GM12878 (cell line): Measurements from ENCODE around the gene RAPGEF1. TPM values are rescaled to one million over a fixed set of nuclear protein-coding genes. Genes with fewer than 3 reads are reported as not detected.
A peak's percentile ranks its signal among the peaks of the same experiment; 100 is the strongest.

ENCODE experiments used
- ATAC-seq: fragments of 200-7000 bp; cut with Tn5 transposase; 3 replicates; pipeline ENCODE4 v1.9.1; 2020; ENCODE audit warnings: mild to moderate bottlenecking, moderate library complexity
- BruUV-seq: library from RNA; stranded (reverse); fragments of 400-500 nt; replicated peaks from 2 replicates; lab custom pipeline; 2021; lab: Mats Ljungman, UMichigan
- CTCF ChIA-PET: fragments of 300-600 bp; sonication (Branson Sonifier 250); formaldehyde crosslinking; extraction: SDS; loops from one replicate; lab custom pipeline; 2021; ENCODE audit warnings: inconsistent platforms; lab: Yijun Ruan, JAX
- POLR2A ChIA-PET: fragments of 350-600 bp; formaldehyde crosslinking; extraction: SDS; loops from one replicate; lab custom pipeline; 2021; ENCODE audit warnings: inconsistent platforms; lab: Charles Lee
- RAD21 ChIA-PET: fragments of 300-600 bp; sonication (Branson Sonifier 250); formaldehyde crosslinking; loops from one replicate; lab custom pipeline; 2023; ENCODE audit warnings: antibody characterized with exemption; ENCODE audit not compliant: unreplicated experiment; lab: Charles Lee
- SMC1A ChIA-PET: fragments of 300-600 bp; sonication (Branson Sonifier 250); formaldehyde crosslinking; loops from one replicate; lab custom pipeline; 2023; ENCODE audit not compliant: unreplicated experiment, uncharacterized antibody; lab: Charles Lee
- DNase-seq: peaks from one replicate; pipeline ENCODE4 v3.0.0-alpha.2; 2011; ENCODE audit warnings: low read depth, low spot score
- FAIRE-seq: peaks from 3 replicates; lab custom pipeline; 2011; peaks lifted over from hg19 to GRCh38; lab: Jason Lieb, UNC
- H2AFZ ChIP-seq: 2 replicates; pipeline ENCODE4 v1.6.0; 2011; ENCODE audit warnings: low read depth, low read length, control low read depth; ENCODE audit not compliant: control insufficient read depth
- H3K27ac ChIP-seq: 2 replicates; pipeline ENCODE4 v1.5.1; 2011; ENCODE audit warnings: control low read depth; ENCODE audit not compliant: control insufficient read depth, insufficient read depth
- H3K27me3 ChIP-seq, 2 experiments: replicated peaks in 1 of 2; 2 replicates each; pipeline versions ENCODE4 v1.6.0 to v1.6.1; 2011; ENCODE audit warnings: low read length in 1 of 2; ENCODE audit not compliant: control insufficient read depth in 2 of 2, insufficient read depth in 2 of 2
- H3K36me3 ChIP-seq, 2 experiments: 2 replicates each; pipeline ENCODE4 v1.5.1; 2011; ENCODE audit warnings: low read length in 1 of 2; ENCODE audit not compliant: control insufficient read depth in 2 of 2, insufficient read depth in 2 of 2
- H3K4me1 ChIP-seq: 2 replicates; pipeline ENCODE4 v1.6.1; 2011; ENCODE audit warnings: mild to moderate bottlenecking, low read length, moderate library complexity, mixed read lengths; ENCODE audit not compliant: control insufficient read depth, insufficient read depth
- H3K4me2 ChIP-seq: 2 replicates; pipeline ENCODE4 v1.6.0; 2011; ENCODE audit warnings: control low read depth; ENCODE audit not compliant: control insufficient read depth, insufficient read depth
- H3K4me3 ChIP-seq: fragments of 200-600 bp; sonication (generic); 2 replicates; pipeline ENCODE4 v1.5.1; 2016
- H3K79me2 ChIP-seq: 2 replicates; pipeline ENCODE4 v1.6.0; 2011; ENCODE audit warnings: low read length; ENCODE audit not compliant: control insufficient read depth, insufficient read depth
- H3K9ac ChIP-seq: 2 replicates; pipeline ENCODE4 v1.8.0; 2011; ENCODE audit warnings: low read length, control low read depth, mixed read lengths; ENCODE audit not compliant: control insufficient read depth, insufficient read depth
- H3K9me3 ChIP-seq: replicated peaks from 3 replicates; pipeline ENCODE4 v1.5.1; 2011; ENCODE audit warnings: mild to moderate bottlenecking, low read length; ENCODE audit not compliant: control insufficient read depth, insufficient read depth
- H4K20me1 ChIP-seq: 2 replicates; pipeline ENCODE4 v1.6.0; 2011; ENCODE audit not compliant: control insufficient read depth, insufficient read depth
- ATF2 ChIP-seq: IDR thresholded peaks from 2 replicates; pipeline ENCODE4 v1.6.1; 2012; ENCODE audit warnings: low read length, inconsistent platforms
- ATF7 ChIP-seq: fragments of 450-650 bp; IDR thresholded peaks from 2 replicates; pipeline ENCODE4 v1.6.1; 2016; ENCODE audit warnings: low read depth, mild to moderate bottlenecking
- HDGF ChIP-seq: fragments of 450-650 bp; IDR thresholded peaks from 2 replicates; pipeline ENCODE4 v1.6.1; 2016; ENCODE audit warnings: antibody characterized with exemption
- IKZF1 ChIP-seq: fragments of 450-650 bp; conservative IDR thresholded peaks from 2 replicates; pipeline ENCODE4 v1.6.1; 2017; ENCODE audit warnings: antibody characterized with exemption, mild to moderate bottlenecking
- IKZF2 ChIP-seq, 2 experiments: fragments of 450-650 bp; IDR thresholded peaks; 2 replicates each; pipeline ENCODE4 v1.6.1; 2017; ENCODE audit warnings: mild to moderate bottlenecking in 2 of 2, moderate library complexity in 2 of 2
- MLLT1 ChIP-seq: fragments of 450-650 bp; IDR thresholded peaks from 2 replicates; pipeline ENCODE4 v1.6.1; 2016; ENCODE audit warnings: mild to moderate bottlenecking
- NBN ChIP-seq: fragments of 450-650 bp; IDR thresholded peaks from 2 replicates; pipeline ENCODE4 v1.6.1; 2016
- PML ChIP-seq: IDR thresholded peaks from 2 replicates; pipeline ENCODE4 v1.6.1; 2012; ENCODE audit warnings: low read length, inconsistent platforms
- POLR2A ChIP-seq: IDR thresholded peaks from 2 replicates; pipeline ENCODE4 v1.6.1; 2011; ENCODE audit warnings: low read depth, mild to moderate bottlenecking, low read length
- PRDM15 ChIP-seq: fragments of 450-650 bp; formaldehyde crosslinking; IDR thresholded peaks from 2 replicates; pipeline ENCODE4 v1.4.0; 2020; ENCODE audit warnings: mild to moderate bottlenecking, moderate library complexity
- RFX5 ChIP-seq: IDR thresholded peaks from 2 replicates; pipeline ENCODE4 v1.6.1; 2011; ENCODE audit warnings: low read depth, low read length, improper control_type of control experiment
- SMAD5 ChIP-seq: IDR thresholded peaks from 2 replicates; pipeline ENCODE4 v1.6.1; 2016; ENCODE audit warnings: antibody characterized with exemption, low read depth
- SMARCA5 ChIP-seq: fragments of 450-650 bp; IDR thresholded peaks from 2 replicates; pipeline ENCODE4 v1.6.1; 2017; ENCODE audit warnings: mild to moderate bottlenecking
- TBL1XR1 ChIP-seq: IDR thresholded peaks from 2 replicates; pipeline ENCODE4 v1.6.1; 2012; ENCODE audit warnings: low read depth, low read length, improper control_type of control experiment
- WGBS: methylation state at CpG from one replicate; pipeline ENCODE4 v1.1.6; 2016; ENCODE audit warnings: low lambda C conversion rate; ENCODE audit not compliant: insufficient replicate concordance, insufficient coverage; ENCODE audit errors: missing lambda C conversion rate; 5-methylcytosine and 5-hydroxymethylcytosine counted together
- in situ Hi-C: fragments of 300-500 bp; cut with MboI; formaldehyde crosslinking; loops from 9 replicates; pipeline ENCODE4 v1.14.3; 2018; ENCODE audit warnings: mixed read lengths
- intact Hi-C: fragments of 100-400 bp; cut with micrococcal nuclease; formaldehyde crosslinking; loops from one replicate; pipeline ENCODE4 v1.14.2; 2022; ENCODE audit not compliant: unreplicated experiment
- polyA plus RNA-seq, 11 experiments: library from polyadenylated mRNA; depleted of rRNA in 4 of 11; unstranded in 6 of 11; stranded (reverse) in 5 of 11; fragments of >200 nt; fragmentation: Nextera tagmentation in 4 of 11; fragmentation: Illumina TruSeq in 1 of 11; extraction: Ambion mirVana in 4 of 11; extraction: Trizol in 1 of 11; gene quantifications; 1 replicate in 1 of 11; 2 replicates in 10 of 11; pipeline versions ENCODE4 v1.2.1 to v1.2.3, GENCODE V29; 2011 to 2016; ENCODE audit warnings: inconsistent platforms in 2 of 11, missing spikeins in 2 of 11, low read depth in 1 of 11
- total RNA-seq, 4 experiments: library from RNA; depleted of rRNA in 3 of 4; stranded (reverse); fragments of >200 nt in 3 of 4; fragmentation: Illumina TruSeq in 1 of 4; extraction: Trizol in 1 of 4; gene quantifications; 2 replicates each; pipeline versions ENCODE4 v1.2.1 to v1.2.3, GENCODE V29; 2013 to 2021

The RAPGEF1 gene
- total and polyA plus RNA-seq, 10 of the 15 experiments (the other 5 are each of a cell fraction or from before 2014, with no cell fraction given) = 0.42 to 113 (median 45.9) TPM

- TF ChIP-seq ATF2 = no peak
These were observed 3.4 kb downstream of the RAPGEF1 start (continued) for GRCh38 chr9:131736431-131736830.

GRCh38 chr9:131735238-131736128, 4.4 kb downstream of the RAPGEF1 start:
- Histone ChIP-seq H4K20me1 (no peaks in the 10 kb centered on the region), H3K4me3 (peak overlapping the region; percentile 70), H3K9ac (peak overlapping the region; percentile 69), H3K27ac (peak overlapping the region; percentile 99), H3K79me2 (peaks cover 92% of the 10 kb centered on the region), H3K9me3 (no peaks in the 10 kb centered on the region), H2AFZ (no peak overlapping the region), H3K27me3 (no peaks in the 10 kb centered on the region), H3K4me1 (peaks cover 66% of the 10 kb centered on the region), H3K36me3 (no peaks in the 10 kb centered on the region; a peak in 1 of 4 replicates), H3K4me2 (peak overlapping the region; percentile 80)
- intact Hi-C loops (loop anchor here (5.0 to 10.0 kb wide), 3 partner anchors 33 to 341 kb away; partner anchors contain the start of gene PRRC2B), in situ Hi-C loops (no loop called here)
- TF ChIP-seq RFX5 (no peak), IKZF1 (peak; percentile 44; the same call in 1 of the 2 replicates), HDGF (0 out of 2 replicates have a peak, but pooled peaks have one; percentile 48), IKZF2 (IDR thresholded peaks at IDR 0.05) (peak; percentile 22 to 36; a peak in 1 of 4 replicates), ATF7 (0 out of 2 replicates have a peak, but pooled peaks have one; percentile 9), POLR2A (peak; percentile 34; the same call in 1 of the 2 replicates), TBL1XR1 (no peak), SMARCA5 (peak; percentile 46; the same call in 1 of the 2 replicates), PML (no peak), PRDM15 (no peak), SMAD5 (0 out of 2 replicates have a peak, but pooled peaks have one; percentile 23), MLLT1 (peak; percentile 62; the same call in 1 of the 2 replicates), NBN (0 out of 2 replicates have a peak, but pooled peaks have one; percentile 27)
- 14% methylated on average over 15 of the region's 15 CpGs for WGBS
- ChIA-PET POLR2A (interaction anchor here (0.5 to 17.4 kb wide), 9 partner anchors 8 to 362 kb away, joined by 3 to 291 read pairs (median 8); no protein-coding TSS in a partner anchor), SMC1A (interaction anchor here (0.9 to 21.2 kb wide), 13 partner anchors 9 to 339 kb away, joined by 3 to 535 read pairs (median 6); no protein-coding TSS in a partner anchor), CTCF (interaction anchor here (0.6 to 17.1 kb wide), 12 partner anchors 8 to 367 kb away, joined by 3 to 197 read pairs (median 5); no protein-coding TSS in a partner anchor), RAD21 (interaction anchor here (0.6 to 17.7 kb wide), 12 partner anchors 7 to 362 kb away, joined by 3 to 408 read pairs (median 25); no protein-coding TSS in a partner anchor)
- FAIRE-seq (no peak), DNase-seq (no peak), ATAC-seq (no peak)
- BruUV-seq = no TSS peak
